Subcutaneous adipose tissue (tissue), 4 donors: ENCODE results near the gene AGTRAP. TPM values are rescaled to one million over a fixed set of nuclear protein-coding genes. Genes with fewer than 3 reads are reported as not detected.

ENCODE experiments used
- total RNA-seq, 4 donors: library from RNA; depleted of rRNA; stranded (reverse); fragments of >200 nt; gene quantifications; one replicate each; pipeline ENCODE4 v1.1.0, GENCODE V29; 2016
- TF ChIP-seq, protein P1 (sequence below): fragments of 450-650 bp; IDR thresholded peaks from one replicate; pipeline ENCODE4 v1.5.1; 2016; ENCODE audit warnings: low read depth, mild to moderate bottlenecking, control low read depth, antibody characterized with exemption, moderate library complexity

AGTRAP gene
- total RNA-seq, 4 donors from 2014 or later: 22.0 to 82.3 (median 58.3) TPM

GRCh38 chr1:11703357-11704193 is 32.4 kb upstream of the AGTRAP start:
- TF ChIP-seq, protein P1, sequence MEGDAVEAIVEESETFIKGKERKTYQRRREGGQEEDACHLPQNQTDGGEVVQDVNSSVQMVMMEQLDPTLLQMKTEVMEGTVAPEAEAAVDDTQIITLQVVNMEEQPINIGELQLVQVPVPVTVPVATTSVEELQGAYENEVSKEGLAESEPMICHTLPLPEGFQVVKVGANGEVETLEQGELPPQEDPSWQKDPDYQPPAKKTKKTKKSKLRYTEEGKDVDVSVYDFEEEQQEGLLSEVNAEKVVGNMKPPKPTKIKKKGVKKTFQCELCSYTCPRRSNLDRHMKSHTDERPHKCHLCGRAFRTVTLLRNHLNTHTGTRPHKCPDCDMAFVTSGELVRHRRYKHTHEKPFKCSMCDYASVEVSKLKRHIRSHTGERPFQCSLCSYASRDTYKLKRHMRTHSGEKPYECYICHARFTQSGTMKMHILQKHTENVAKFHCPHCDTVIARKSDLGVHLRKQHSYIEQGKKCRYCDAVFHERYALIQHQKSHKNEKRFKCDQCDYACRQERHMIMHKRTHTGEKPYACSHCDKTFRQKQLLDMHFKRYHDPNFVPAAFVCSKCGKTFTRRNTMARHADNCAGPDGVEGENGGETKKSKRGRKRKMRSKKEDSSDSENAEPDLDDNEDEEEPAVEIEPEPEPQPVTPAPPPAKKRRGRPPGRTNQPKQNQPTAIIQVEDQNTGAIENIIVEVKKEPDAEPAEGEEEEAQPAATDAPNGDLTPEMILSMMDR: no peak

GRCh38 chr1:11704194-11704529 is 31.8 kb upstream of the AGTRAP start:
- TF ChIP-seq, protein P1: no peak

GRCh38 chr1:11704691-11705475 is 31.1 kb upstream of the AGTRAP start:
- TF ChIP-seq, protein P1: no peak

GRCh38 chr1:11705596-11705995 is 30.3 kb upstream of the AGTRAP start:
- TF ChIP-seq, protein P1: no peak

- TF ChIP-seq, protein P1: no peak
Measured at GRCh38 chr1:11706292-11706691, 29.6 kb upstream of the AGTRAP start.

GRCh38 chr1:11707621-11708276 is 28.2 kb upstream of the AGTRAP start:
- TF ChIP-seq, protein P1: no peak
